ENCODE results near the gene BFSP2.

DNA sequence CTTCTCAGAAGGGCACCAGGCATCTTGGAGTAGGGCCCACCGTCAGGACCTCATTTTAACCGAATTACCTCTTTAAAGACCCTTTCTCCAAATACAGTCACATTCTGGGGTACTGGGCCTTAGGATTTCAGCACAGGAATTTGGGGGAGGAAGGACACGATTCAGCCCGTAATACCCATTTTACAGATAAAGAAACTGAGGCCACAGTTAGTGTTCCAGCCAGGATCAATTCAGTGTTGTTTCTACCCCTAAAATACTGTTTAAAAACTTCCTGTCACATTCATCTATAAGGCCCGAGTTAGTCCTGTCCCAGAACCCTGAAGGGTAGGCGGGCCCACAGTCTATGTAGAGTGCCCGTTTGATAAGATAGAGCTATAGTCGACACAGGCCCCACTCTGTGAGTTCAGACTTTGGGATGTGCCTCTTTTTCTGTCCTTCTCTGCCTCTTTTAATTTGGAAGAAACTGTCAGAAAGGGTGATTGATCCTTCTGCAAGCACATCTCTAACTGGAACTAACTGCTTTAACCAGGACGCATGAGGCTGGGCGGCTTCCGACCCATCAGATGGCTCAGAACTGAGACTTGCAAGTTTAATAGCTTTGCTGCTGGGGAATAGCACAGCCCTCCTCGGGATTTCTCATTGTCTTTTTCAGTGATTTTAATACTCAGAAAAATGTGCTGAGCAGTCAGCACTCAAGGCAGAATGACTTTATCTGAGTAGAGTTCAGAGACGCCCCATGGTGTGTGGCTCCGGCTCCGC is 19.5 kb downstream of the BFSP2 start:
- TF ChIP-seq, protein P1, sequence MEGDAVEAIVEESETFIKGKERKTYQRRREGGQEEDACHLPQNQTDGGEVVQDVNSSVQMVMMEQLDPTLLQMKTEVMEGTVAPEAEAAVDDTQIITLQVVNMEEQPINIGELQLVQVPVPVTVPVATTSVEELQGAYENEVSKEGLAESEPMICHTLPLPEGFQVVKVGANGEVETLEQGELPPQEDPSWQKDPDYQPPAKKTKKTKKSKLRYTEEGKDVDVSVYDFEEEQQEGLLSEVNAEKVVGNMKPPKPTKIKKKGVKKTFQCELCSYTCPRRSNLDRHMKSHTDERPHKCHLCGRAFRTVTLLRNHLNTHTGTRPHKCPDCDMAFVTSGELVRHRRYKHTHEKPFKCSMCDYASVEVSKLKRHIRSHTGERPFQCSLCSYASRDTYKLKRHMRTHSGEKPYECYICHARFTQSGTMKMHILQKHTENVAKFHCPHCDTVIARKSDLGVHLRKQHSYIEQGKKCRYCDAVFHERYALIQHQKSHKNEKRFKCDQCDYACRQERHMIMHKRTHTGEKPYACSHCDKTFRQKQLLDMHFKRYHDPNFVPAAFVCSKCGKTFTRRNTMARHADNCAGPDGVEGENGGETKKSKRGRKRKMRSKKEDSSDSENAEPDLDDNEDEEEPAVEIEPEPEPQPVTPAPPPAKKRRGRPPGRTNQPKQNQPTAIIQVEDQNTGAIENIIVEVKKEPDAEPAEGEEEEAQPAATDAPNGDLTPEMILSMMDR (IDR thresholded peaks at IDR 0.05 in 8 of 11, conservative IDR thresholded peaks at IDR 0.05 in 3 of 11) = no peak
- TF ChIP-seq POLR2A (IDR thresholded peaks at IDR 0.05) = no peak
